Forelimb muscle (tissue), 1 donor: ENCODE measurements around the gene ARMC7. TPM values are rescaled to one million over a fixed set of nuclear protein-coding genes. Genes with fewer than 3 reads are reported as not detected.
A peak's percentile ranks its signal among the peaks of the same experiment; 100 is the strongest.
"Not testable (repeated sequence)": the region's sequence is repeated elsewhere in the genome, so short reads cannot be mapped to it uniquely, and the experiment has no call there.

ENCODE experiments used
- DNase-seq: peaks from one replicate; pipeline ENCODE4 v3.0.0-alpha.2; 2013; ENCODE audit warnings: low read depth
- polyA plus RNA-seq: library from polyadenylated mRNA; unstranded; fragments of 120-200 nt; gene quantifications from one replicate; pipeline ENCODE4 v1.2.1, GENCODE V29; 2013; ENCODE audit not compliant: insufficient read length

Gene ARMC7
- polyA plus RNA-seq, 1 donor: 6.5 TPM

- DNase-seq: no peak
Observed at GRCh38 chr17:75102385-75102821, 7.4 kb upstream of the ARMC7 start.

GRCh38 chr17:75103601-75104554, 5.9 kb upstream of the ARMC7 start:
- DNase-seq: no peak

- no peak for DNase-seq
Observed at GRCh38 chr17:75105126-75106080, 4.4 kb upstream of the ARMC7 start.

GRCh38 chr17:75108193-75108592, 1.6 kb upstream of the ARMC7 start:
- no peak for DNase-seq

GRCh38 chr17:75109046-75109406, 743 bp upstream of the ARMC7 start:
- DNase-seq: no peak

GRCh38 chr17:75110234-75110937, 617 bp downstream of the ARMC7 start:
- DNase-seq: no peak

- no peak for DNase-seq
Observed at GRCh38 chr17:75111777-75112335, 2.1 kb downstream of the ARMC7 start.

- peak; percentile 86 for DNase-seq
Observed at GRCh38 chr17:75113798-75114551, 4.2 kb downstream of the ARMC7 start.

- DNase-seq: no peak
Observed at GRCh38 chr17:75114552-75115314, 5.0 kb downstream of the ARMC7 start.

GRCh38 chr17:75115555-75115954, 5.8 kb downstream of the ARMC7 start:
- no peak for DNase-seq

GRCh38 chr17:75116737-75117136, 7.0 kb downstream of the ARMC7 start:
- no peak for DNase-seq

- DNase-seq: no peak
Observed at GRCh38 chr17:75118307-75118706, 8.5 kb downstream of the ARMC7 start.

- DNase-seq: no peak
Observed at GRCh38 chr17:75124041-75124818, 14.5 kb downstream of the ARMC7 start.

GRCh38 chr17:75124819-75125162, 15.0 kb downstream of the ARMC7 start:
- no peak for DNase-seq

GRCh38 chr17:75125984-75126383, 16.2 kb downstream of the ARMC7 start:
- DNase-seq: no peak

- no peak for DNase-seq
Observed at GRCh38 chr17:75126954-75127353, 17.2 kb downstream of the ARMC7 start.

- DNase-seq: not testable (repeated sequence)
Observed at GRCh38 chr17:75127936-75128335, 18.2 kb downstream of the ARMC7 start.

- no peak for DNase-seq
Observed at GRCh38 chr17:75128694-75129505, 19.1 kb downstream of the ARMC7 start.
